SK-N-MC (cell line): ENCODE results near the gene TXNRD2.

Experiments used
- EZH2 ChIP-seq: fragments of 200-600 bp; sonication (generic); IDR thresholded peaks from one replicate; pipeline ENCODE4 v1.6.1; 2017; ENCODE audit warnings: antibody characterized with exemption
- FOXP2 ChIP-seq: optimal IDR thresholded peaks from 2 replicates; pipeline ENCODE3; 2011; ENCODE audit warnings: mild to moderate bottlenecking, moderate library complexity; ENCODE audit not compliant: insufficient read depth; ENCODE audit errors: extremely low read length, control extremely low read depth
- POLR2AphosphoS5 ChIP-seq: IDR thresholded peaks from 2 replicates; pipeline ENCODE4 v1.6.1; 2012; ENCODE audit warnings: mild to moderate bottlenecking, low read depth, low read length, borderline replicate concordance

DNA sequence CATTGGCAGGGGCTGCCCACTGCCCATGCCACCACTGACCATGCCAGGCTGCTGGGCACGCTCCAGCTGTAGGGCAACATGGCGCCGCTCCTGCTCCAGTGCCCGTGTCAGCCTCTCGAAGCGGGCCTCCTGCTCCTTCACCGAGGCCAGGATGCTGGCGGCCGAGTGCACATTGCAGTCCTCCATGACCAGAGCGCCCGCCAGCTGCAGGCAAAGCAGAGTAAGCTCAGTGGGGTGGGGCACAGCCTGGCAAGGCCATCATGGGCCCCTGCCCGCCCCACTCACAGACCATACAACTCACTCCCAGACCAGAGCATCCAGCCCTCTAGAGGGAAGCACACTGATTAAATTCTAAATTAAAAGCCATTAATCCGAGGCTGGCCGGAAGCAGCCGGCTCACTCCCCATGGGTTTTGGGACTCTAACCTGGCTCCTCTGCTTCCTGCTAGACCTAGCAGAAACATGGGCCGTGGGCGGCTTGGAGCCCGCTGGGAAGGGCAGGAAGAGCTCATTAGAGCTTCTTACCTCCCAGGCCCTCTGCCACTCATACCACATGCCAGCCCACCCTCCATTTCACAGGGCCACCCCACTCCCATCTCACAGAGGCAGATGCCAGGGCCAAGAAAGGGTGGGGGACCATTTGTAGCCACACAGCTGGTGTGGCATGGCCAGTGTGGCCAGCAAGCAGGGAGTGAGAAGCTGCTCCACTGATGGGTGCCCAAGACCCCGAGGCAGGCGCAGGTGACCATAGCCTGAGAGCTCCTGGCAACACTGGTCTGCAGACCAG lies 49.2 kb upstream of the TXNRD2 start:
- TF ChIP-seq POLR2AphosphoS5 (no peak), EZH2 (no peak), FOXP2 (no peak)
